Endothelial cell (in vitro differentiated cells): ENCODE measurements around the gene IGSF9B. TPM values are rescaled to one million over a fixed set of nuclear protein-coding genes. Genes with fewer than 3 reads are reported as not detected.

ENCODE experiments used
- DNase-seq: peaks from one replicate; pipeline ENCODE4 v3.0.0; 2021; ENCODE audit warnings: low spot score
- H3K27ac Mint-ChIP-seq: one replicate; pipeline ENCODE4 v1.8.0; 2021; ENCODE audit warnings: mixed read lengths, inconsistent platforms; ENCODE audit not compliant: unreplicated experiment
- H3K27me3 Mint-ChIP-seq: one replicate; pipeline ENCODE4 v1.8.0; 2021; ENCODE audit warnings: mild to moderate bottlenecking, moderate library complexity, mixed read lengths, inconsistent platforms; ENCODE audit not compliant: unreplicated experiment
- H3K36me3 Mint-ChIP-seq: one replicate; pipeline ENCODE4 v1.8.0; 2021; ENCODE audit warnings: mild to moderate bottlenecking, low read depth, mixed read lengths, inconsistent platforms; ENCODE audit not compliant: unreplicated experiment
- H3K4me1 Mint-ChIP-seq: one replicate; pipeline ENCODE4 v1.8.0; 2021; ENCODE audit warnings: mild to moderate bottlenecking, mixed read lengths, inconsistent platforms; ENCODE audit not compliant: unreplicated experiment
- H3K4me3 Mint-ChIP-seq: one replicate; pipeline ENCODE4 v1.8.0; 2021; ENCODE audit warnings: mild to moderate bottlenecking, mixed read lengths, inconsistent platforms; ENCODE audit not compliant: unreplicated experiment
- H3K9me3 Mint-ChIP-seq: one replicate; pipeline ENCODE4 v1.8.0; 2021; ENCODE audit warnings: mixed read lengths, inconsistent platforms; ENCODE audit not compliant: unreplicated experiment
- CTCF ChIP-seq: fragments of 200-600 bp; sonication (generic); IDR thresholded peaks from one replicate; pipeline ENCODE4 v1.5.0; 2021; ENCODE audit warnings: antibody characterized with exemption; ENCODE audit not compliant: unreplicated experiment
- total RNA-seq: library from RNA; stranded (reverse); fragmentation: NEBNext Ultra II Directional; extraction: Animal tissue kit (Norgen Biotek cat#: 25700); gene quantifications from one replicate; pipeline ENCODE4 v1.2.1, GENCODE V29; 2021; ENCODE audit not compliant: unreplicated experiment

The IGSF9B gene
- total RNA-seq, 1 donor from 2014 or later = 6.6 TPM

GRCh38 chr11:133927690-133928627 lies 28.8 kb downstream of the IGSF9B start:
- DNase-seq = peak; percentile 85
- H3K27ac Mint-ChIP-seq = no peak overlapping the region
- peaks cover 9% of the 10 kb centered on the region for H3K36me3 Mint-ChIP-seq
- H3K4me1 Mint-ChIP-seq = peaks cover 7% of the 10 kb centered on the region
- peak; percentile 71 for TF ChIP-seq CTCF
- no peaks in the 10 kb centered on the region for H3K9me3 Mint-ChIP-seq
- H3K4me3 Mint-ChIP-seq = no peak overlapping the region
- peaks cover 15% of the 10 kb centered on the region for H3K27me3 Mint-ChIP-seq

GRCh38 chr11:133926466-133927246 lies 30.1 kb downstream of the IGSF9B start:
- H3K4me1 Mint-ChIP-seq = peaks cover 7% of the 10 kb centered on the region
- no peak for TF ChIP-seq CTCF
- peaks cover 10% of the 10 kb centered on the region for H3K27me3 Mint-ChIP-seq
- H3K36me3 Mint-ChIP-seq = peaks cover 7% of the 10 kb centered on the region
- no peak overlapping the region for H3K4me3 Mint-ChIP-seq
- no peak for DNase-seq
- no peaks in the 10 kb centered on the region for H3K9me3 Mint-ChIP-seq
- no peak overlapping the region for H3K27ac Mint-ChIP-seq

- no peak for TF ChIP-seq CTCF
- no peak for DNase-seq
- peaks cover 11% of the 10 kb centered on the region for H3K27me3 Mint-ChIP-seq
- H3K27ac Mint-ChIP-seq = no peak overlapping the region
- no peaks in the 10 kb centered on the region for H3K9me3 Mint-ChIP-seq
- peaks cover 9% of the 10 kb centered on the region for H3K36me3 Mint-ChIP-seq
- H3K4me3 Mint-ChIP-seq = no peak overlapping the region
- H3K4me1 Mint-ChIP-seq = peaks cover 7% of the 10 kb centered on the region
Measured at GRCh38 chr11:133925756-133926155, 31.0 kb downstream of the IGSF9B start.

GRCh38 chr11:133924661-133925060 lies 32.1 kb downstream of the IGSF9B start:
- no peak for DNase-seq
- Mint-ChIP-seq H3K9me3 (no peaks in the 10 kb centered on the region), H3K4me1 (peaks cover 7% of the 10 kb centered on the region), H3K27ac (no peak overlapping the region), H3K27me3 (peaks cover 7% of the 10 kb centered on the region), H3K36me3 (peaks cover 9% of the 10 kb centered on the region), H3K4me3 (no peak overlapping the region)
- no peak for TF ChIP-seq CTCF
